HG03025 (cell line): ENCODE measurements around the gene PFKP.

ENCODE experiments used
- ATAC-seq: cut with Tn5 transposase; IDR thresholded peaks from one replicate; pipeline ENCODE4 v1.9.1; 2021; ENCODE audit warnings: mild to moderate bottlenecking, moderate library complexity; ENCODE audit not compliant: unreplicated experiment, low FRiP score

Gene PFKP

DNA sequence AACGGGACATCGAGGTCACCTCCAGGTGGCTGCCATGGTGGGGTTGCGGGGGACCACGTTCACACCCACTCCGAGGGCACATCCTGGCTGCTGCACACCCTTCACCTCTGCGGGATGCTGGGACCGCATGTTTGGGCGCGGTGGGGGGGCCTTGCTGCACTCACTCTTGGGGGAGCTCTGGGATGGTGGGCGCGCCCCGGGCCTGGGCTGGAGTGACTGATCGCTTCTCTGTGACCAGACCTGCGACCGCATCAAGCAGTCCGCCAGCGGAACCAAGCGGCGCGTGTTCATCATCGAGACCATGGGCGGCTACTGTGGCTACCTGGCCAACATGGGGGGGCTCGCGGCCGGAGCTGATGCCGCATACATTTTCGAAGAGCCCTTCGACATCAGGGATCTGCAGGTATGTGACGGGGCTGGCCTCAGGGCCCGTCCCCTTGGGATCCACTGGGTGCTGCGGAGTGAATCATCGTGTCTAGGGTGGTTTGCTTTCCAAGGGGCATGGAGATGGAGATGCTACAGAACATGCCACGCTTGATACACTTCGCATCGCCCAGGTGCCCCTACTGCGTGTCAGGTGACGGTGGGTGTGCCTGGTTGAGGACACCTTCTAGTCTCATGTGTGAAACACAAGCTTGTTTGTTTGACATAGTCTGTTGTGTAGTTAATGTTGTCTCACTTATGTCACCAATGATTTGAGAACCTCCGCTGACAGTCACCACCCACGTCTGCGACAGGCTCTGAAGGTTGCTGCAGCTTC is 62.4 kb downstream of the PFKP start:
- no peak for ATAC-seq

DNA sequence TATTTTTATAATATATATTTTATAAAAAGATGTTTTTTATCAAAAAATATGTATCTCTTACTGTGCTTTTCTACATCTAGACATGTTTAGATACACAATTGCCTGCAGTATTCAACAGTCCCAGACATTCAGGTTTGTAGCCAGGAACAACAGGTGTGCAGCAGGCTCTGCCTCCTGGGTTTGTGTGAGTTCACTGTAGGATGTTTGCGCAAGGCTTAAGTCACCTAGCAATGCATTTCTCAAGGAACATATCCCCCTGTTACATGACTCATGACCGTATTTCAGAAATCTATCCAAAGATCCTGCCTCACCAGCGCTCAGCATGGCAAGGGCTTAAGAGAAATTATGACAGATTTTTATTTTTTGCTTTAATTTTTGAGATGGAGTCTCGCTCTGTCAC is 63.8 kb downstream of the PFKP start:
- ATAC-seq: no peak

GRCh38 chr10:3132036-3133025 is 65.0 kb downstream of the PFKP start:
- no peak for ATAC-seq

DNA sequence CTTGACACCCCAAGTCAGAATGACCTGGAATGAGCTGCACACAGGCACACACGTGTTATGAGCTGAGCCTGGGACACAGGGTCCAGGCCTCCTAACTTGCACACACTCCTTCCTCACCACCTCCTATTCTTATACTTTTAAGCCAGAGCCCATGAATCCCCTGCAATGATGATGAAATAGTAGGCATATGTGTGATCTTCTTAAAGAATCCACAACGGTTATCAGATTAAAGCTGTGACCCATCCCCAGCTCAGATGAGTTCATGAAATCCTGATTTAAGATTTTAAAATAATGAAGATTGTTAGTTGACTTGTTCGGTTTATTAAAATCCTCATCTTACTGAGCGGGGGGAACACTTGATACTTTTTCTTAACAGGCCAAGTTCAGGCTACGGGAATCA is 66.6 kb downstream of the PFKP start:
- ATAC-seq: no peak

- ATAC-seq: no peak
These were observed 67.7 kb downstream of the PFKP start for GRCh38 chr10:3135006-3135405.

DNA sequence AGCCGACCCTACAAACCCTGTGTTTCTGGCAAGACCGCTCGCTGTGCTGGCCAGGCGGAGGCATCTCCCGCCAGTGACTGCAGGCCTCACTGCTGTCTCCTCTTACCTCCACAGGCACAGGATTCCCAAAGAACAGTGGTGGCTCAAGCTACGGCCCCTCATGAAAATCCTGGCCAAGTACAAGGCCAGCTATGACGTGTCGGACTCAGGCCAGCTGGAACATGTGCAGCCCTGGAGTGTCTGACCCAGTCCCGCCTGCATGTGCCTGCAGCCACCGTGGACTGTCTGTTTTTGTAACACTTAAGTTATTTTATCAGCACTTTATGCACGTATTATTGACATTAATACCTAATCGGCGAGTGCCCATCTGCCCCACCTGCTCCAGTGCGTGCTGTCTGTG is 69.0 kb downstream of the PFKP start:
- ATAC-seq: no peak

DNA sequence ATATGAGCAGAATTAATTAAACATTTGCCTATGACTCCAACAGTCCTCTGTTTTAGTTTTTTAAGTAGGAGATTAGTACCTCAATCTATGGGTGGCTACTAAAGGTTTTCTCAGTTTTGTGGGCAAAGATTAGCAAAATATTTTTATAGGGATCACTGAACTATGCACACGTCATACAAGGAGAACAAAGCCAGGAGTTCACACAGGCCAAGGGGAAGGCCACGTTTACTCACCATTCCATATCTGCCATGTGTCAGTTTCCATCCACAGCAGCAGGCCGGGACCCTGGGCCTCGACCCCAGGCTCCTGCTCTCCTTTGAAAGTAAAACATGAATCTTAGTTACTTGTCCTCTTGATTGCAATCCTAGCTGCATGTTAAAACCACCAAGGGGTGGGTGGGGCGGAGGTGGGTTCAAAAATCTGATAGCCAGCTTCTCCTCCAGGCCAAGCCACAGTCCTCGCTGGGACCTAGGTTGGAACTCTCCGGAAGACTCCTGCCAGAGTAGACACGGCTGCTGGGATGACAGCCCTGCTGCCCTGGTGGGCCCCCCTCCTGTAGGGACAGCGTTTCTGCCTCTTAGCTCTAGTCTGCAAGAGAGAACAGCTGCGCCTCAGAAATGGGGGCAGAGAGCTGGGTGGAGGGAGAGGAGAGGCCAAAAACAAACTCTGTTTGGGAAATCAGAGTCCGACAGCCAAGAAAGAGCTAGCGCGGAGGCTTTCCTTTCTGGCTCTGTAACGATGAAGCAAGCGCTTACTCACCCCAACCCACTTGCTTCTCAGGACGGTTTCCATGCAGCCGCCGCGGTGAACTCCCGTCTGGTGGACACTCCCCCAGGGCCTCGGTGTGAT is 69.6 kb downstream of the PFKP start:
- no peak for ATAC-seq

GRCh38 chr10:3137958-3138726 is 70.8 kb downstream of the PFKP start:
- ATAC-seq: no peak

DNA sequence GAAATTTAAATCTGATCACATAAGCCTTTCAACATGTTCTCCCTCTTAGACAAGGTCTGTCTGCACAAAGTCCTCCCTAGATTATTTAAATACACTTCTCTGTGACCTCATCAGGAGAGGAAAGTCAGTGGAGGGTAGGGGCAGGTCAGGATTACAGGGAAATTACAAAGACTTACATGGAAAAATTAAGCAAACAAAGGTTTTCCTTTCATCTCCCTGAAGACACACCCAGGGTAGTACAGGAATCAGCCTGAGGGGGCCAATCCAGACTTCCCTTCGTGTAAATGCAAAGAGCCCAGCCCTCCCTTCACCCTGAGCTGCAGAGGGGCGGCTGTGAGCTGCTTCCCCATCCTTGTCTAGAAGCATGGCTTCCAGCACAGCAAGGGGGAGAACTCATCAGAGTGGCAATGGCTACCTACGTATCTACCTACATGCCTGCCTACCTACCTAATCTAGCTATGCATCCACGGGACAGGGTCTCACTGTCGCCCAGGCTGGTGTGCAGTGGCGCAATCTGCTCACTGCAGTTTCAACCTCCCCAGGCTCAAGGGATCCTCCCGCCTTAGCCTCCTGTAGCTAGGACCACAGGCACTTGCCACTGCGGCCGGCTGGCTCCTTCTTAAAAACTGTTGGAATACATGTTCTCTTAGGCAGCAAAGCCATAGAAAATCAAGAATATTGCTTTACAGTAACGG is 72.0 kb downstream of the PFKP start:
- ATAC-seq: no peak

DNA sequence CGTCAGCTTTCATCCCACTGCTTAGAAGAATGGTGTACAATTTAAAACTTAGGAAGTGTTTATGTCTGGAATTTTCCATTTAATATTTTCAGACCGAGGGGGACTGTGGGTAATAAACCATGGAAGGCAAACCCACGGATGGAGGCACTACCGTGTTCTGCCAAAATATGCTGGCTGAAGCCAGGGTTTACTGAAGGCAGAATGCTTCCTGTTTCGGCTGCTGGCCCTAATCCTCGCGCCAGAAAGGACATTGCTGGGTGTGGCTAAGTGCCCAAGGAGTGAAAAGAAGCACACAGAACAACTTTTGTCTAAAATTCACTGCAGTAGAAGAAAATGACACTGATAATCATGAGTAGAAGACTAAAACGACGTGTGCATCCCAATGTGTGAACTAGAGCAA is 72.9 kb downstream of the PFKP start:
- ATAC-seq: no peak

GRCh38 chr10:3141351-3142005 is 74.1 kb downstream of the PFKP start:
- ATAC-seq: no peak

- ATAC-seq: no peak
These were observed 75.0 kb downstream of the PFKP start for GRCh38 chr10:3142146-3142875.

DNA sequence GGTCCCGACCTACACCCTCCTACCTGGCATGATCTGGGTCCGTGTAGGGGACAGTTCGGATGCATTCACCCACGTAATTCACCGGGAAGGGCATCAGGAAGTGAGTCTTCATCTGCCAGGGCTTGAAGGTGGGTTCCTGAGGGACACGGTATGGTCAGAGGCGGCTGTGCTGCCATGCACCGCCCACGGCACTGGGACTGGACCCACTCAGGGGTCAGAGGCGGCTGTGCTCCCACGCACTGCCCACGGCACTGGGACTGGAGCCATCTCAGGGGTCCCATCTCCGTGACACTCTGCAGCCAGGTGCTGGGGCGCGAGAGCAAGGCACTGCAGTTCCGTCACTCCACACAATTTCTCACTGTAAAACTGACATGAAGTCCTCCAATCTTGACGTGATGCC is 76.0 kb downstream of the PFKP start:
- no peak for ATAC-seq

DNA sequence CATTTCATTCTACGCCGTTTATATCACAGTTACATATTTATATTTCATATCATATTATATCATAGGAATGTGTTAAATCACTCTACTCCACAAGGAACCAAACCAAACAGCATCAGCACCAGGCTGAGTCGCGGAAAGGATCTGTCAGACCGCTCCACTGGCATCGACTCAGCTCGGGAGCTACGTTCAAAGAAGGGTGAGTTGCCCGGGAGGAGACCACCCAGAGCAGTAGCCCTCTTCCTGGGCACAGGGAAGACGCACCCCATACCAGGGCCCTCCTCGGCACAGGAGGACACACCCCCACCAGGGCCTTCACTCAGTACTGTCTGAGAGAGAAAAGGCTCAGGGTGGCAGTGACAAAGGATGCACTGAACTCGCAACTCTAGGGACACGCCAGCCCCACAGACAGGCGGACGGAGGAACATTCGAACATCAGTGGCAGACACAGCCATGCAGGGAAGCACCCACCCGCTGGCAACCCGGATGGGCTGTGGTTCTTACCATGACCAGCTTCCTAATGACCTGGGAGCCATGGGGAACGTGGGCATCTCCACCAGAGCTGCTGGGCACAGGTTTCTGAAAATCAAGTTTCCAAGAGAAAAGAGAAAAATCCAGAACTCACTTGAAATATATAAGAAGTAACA is 76.6 kb downstream of the PFKP start:
- no peak for ATAC-seq

DNA sequence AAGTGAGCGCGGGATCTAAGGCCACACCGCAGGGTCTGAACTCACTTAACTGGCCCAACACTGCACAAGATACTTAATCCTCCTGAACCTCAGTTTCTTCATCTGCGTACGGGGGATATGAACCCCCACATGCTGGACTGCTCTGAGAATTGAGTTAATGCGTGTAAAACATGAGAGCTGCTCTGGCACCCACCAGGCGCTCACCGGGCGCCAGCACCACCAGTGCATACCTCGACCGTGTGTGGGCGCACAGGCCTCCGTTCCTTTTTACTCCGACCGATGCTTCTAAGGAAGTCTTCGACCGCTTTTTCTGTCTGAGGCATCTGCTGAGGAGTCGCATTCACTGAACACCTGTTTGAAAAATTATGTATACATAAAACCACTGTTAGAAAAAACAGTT is 78.0 kb downstream of the PFKP start:
- ATAC-seq: no peak

DNA sequence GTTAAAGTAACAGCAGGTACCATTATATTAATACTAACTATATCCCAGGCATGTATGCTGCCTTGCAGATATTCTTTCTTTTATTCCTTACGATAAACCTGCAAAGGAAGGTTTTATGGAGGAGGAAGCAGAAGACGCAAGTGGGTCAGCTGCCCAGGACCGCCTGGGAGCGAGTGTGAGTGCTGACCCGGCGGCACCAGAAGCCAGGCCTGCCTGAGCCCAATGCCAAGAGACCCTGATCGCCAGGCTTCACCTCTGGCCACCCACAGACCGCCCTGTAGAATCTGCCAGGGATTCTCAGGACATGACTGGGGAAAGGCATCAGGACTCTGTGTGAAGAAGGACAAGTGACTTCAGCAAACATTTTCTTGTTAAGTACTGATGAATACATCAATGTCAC is 78.9 kb downstream of the PFKP start:
- no peak for ATAC-seq

DNA sequence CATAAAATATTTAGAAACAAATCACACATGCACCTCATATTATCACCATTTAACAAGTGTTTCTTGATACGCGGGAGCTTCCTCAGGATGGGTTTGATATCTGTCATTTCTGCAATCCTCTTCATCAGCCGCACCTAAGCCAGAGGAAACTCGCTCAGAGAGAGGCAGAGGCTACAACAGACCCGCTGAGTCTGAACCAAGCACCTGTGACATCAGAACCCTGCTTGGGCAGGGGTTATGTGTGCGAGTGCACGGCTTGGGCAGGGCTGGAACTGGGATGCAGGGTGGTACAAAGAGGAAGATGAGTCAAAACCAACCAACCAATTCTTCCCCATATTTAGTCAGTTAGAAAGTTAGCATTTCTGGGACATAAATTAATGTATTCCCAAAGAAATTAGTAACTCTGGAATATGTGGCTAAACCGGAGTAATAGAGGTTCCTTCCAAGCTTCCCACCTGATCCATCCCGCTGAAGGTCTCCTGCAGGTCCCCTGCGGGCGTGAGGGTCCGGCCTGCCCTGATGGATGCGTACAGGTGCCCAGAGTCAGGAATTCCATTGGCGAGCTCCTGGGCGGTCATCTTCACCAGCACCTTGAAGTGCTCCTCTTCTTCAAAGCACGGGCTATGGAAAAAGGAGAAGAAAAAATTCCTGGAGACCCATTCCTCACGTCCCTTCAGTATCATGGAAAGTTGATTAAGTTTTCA is 79.9 kb downstream of the PFKP start:
- ATAC-seq: no peak
